Measurements from ENCODE around the gene ANKS1B. TPM values are rescaled to one million over a fixed set of nuclear protein-coding genes. Genes with fewer than 3 reads are reported as not detected.

ANKS1B gene
- total RNA-seq, 1 experiment from 2014 or later = 5.8 TPM

- TF ChIP-seq, protein P1, sequence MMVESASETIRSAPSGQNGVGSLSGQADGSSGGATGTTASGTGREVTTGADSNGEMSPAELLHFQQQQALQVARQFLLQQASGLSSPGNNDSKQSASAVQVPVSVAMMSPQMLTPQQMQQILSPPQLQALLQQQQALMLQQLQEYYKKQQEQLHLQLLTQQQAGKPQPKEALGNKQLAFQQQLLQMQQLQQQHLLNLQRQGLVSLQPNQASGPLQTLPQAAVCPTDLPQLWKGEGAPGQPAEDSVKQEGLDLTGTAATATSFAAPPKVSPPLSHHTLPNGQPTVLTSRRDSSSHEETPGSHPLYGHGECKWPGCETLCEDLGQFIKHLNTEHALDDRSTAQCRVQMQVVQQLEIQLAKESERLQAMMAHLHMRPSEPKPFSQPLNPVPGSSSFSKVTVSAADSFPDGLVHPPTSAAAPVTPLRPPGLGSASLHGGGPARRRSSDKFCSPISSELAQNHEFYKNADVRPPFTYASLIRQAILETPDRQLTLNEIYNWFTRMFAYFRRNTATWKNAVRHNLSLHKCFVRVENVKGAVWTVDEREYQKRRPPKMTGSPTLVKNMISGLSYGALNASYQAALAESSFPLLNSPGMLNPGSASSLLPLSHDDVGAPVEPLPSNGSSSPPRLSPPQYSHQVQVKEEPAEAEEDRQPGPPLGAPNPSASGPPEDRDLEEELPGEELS (CRISPR knock-in tag; IDR thresholded peaks at IDR 0.05) = no peak
- TF ChIP-seq RELA (CRISPR knock-in tag; IDR thresholded peaks at IDR 0.05; ENCODE audit: borderline replicate concordance) (no peak), ZSCAN18 (CRISPR knock-in tag; IDR thresholded peaks at IDR 0.05) (no peak), IRF2 (CRISPR knock-in tag; IDR thresholded peaks at IDR 0.05; ENCODE audit: borderline replicate concordance, low read depth) (no peak), NR1H2 (CRISPR knock-in tag; IDR thresholded peaks at IDR 0.05) (no peak), MXD4 (CRISPR knock-in tag; IDR thresholded peaks at IDR 0.05; ENCODE audit: borderline replicate concordance) (no peak), ZNF425 (CRISPR knock-in tag; conservative IDR thresholded peaks at IDR 0.05) (no peak)
Observed at GRCh38 chr12:99009654-99010296, 975.0 kb downstream of the ANKS1B start (continued).

DNA sequence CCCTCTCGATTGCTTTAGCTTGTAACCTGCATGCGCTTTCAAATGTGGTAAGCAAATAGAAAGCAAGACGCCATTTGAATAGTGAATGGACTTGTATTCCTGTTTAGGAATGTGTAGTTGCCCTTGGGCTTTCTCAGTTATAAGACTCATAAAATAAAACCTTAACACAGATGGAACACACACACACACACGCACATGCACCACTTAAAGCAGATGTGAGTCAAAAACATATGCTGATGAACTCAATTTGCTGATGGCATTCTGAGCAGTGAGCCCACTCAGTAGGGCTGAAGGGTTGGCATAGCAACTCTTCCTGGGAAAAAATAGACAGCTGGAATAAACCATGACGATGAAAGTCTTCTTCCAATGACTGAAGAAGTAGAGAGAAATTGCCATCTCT is 979.1 kb downstream of the ANKS1B start:
- H3K36me3 Mint-ChIP-seq = no peaks in the 10 kb centered on the region
- DNase-seq (ENCODE audit: low spot score) (no peak), ATAC-seq (no peak)
- no peaks in the 10 kb centered on the region for H3K4me1 Mint-ChIP-seq
- no peaks in the 10 kb centered on the region for H3K27me3 Mint-ChIP-seq (ENCODE audit: low read depth)
- H3K9me3 Mint-ChIP-seq = no peaks in the 10 kb centered on the region
- CTCF ChIA-PET = no interaction called here
- H3K4me3 Mint-ChIP-seq = no peak overlapping the region
- POLR2A ChIA-PET = no interaction called here
- no peak overlapping the region for H3K27ac Mint-ChIP-seq
- TF ChIP-seq, protein P2, sequence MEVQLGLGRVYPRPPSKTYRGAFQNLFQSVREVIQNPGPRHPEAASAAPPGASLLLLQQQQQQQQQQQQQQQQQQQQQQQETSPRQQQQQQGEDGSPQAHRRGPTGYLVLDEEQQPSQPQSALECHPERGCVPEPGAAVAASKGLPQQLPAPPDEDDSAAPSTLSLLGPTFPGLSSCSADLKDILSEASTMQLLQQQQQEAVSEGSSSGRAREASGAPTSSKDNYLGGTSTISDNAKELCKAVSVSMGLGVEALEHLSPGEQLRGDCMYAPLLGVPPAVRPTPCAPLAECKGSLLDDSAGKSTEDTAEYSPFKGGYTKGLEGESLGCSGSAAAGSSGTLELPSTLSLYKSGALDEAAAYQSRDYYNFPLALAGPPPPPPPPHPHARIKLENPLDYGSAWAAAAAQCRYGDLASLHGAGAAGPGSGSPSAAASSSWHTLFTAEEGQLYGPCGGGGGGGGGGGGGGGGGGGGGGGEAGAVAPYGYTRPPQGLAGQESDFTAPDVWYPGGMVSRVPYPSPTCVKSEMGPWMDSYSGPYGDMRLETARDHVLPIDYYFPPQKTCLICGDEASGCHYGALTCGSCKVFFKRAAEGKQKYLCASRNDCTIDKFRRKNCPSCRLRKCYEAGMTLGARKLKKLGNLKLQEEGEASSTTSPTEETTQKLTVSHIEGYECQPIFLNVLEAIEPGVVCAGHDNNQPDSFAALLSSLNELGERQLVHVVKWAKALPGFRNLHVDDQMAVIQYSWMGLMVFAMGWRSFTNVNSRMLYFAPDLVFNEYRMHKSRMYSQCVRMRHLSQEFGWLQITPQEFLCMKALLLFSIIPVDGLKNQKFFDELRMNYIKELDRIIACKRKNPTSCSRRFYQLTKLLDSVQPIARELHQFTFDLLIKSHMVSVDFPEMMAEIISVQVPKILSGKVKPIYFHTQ (CRISPR knock-in tag; IDR thresholded peaks at IDR 0.05) = no peak
- no peak for TF ChIP-seq ZNF263 (CRISPR knock-in tag; IDR thresholded peaks at IDR 0.05; ENCODE audit: low read depth)
- TF ChIP-seq, protein P3, sequence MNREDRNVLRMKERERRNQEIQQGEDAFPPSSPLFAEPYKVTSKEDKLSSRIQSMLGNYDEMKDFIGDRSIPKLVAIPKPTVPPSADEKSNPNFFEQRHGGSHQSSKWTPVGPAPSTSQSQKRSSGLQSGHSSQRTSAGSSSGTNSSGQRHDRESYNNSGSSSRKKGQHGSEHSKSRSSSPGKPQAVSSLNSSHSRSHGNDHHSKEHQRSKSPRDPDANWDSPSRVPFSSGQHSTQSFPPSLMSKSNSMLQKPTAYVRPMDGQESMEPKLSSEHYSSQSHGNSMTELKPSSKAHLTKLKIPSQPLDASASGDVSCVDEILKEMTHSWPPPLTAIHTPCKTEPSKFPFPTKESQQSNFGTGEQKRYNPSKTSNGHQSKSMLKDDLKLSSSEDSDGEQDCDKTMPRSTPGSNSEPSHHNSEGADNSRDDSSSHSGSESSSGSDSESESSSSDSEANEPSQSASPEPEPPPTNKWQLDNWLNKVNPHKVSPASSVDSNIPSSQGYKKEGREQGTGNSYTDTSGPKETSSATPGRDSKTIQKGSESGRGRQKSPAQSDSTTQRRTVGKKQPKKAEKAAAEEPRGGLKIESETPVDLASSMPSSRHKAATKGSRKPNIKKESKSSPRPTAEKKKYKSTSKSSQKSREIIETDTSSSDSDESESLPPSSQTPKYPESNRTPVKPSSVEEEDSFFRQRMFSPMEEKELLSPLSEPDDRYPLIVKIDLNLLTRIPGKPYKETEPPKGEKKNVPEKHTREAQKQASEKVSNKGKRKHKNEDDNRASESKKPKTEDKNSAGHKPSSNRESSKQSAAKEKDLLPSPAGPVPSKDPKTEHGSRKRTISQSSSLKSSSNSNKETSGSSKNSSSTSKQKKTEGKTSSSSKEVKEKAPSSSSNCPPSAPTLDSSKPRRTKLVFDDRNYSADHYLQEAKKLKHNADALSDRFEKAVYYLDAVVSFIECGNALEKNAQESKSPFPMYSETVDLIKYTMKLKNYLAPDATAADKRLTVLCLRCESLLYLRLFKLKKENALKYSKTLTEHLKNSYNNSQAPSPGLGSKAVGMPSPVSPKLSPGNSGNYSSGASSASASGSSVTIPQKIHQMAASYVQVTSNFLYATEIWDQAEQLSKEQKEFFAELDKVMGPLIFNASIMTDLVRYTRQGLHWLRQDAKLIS (CRISPR knock-in tag; IDR thresholded peaks at IDR 0.05; ENCODE audit: borderline replicate concordance) = no peak
- no peak for TF ChIP-seq CDX4 (CRISPR knock-in tag; IDR thresholded peaks at IDR 0.05; ENCODE audit: borderline replicate concordance)
- TF ChIP-seq IRF2 (CRISPR knock-in tag; IDR thresholded peaks at IDR 0.05; ENCODE audit: borderline replicate concordance, low read depth) = no peak
- no peak for TF ChIP-seq JAZF1 (CRISPR knock-in tag; IDR thresholded peaks at IDR 0.05)
- no peak for TF ChIP-seq ERG (CRISPR knock-in tag; IDR thresholded peaks at IDR 0.05)
- no peak for TF ChIP-seq ZSCAN18 (CRISPR knock-in tag; IDR thresholded peaks at IDR 0.05)
- no peak for TF ChIP-seq MLX (CRISPR knock-in tag; IDR thresholded peaks at IDR 0.05)
- TF ChIP-seq SMAD4 (CRISPR knock-in tag; IDR thresholded peaks at IDR 0.05) = no peak
